ENCODE data around the gene PARP16.
A peak's percentile ranks its signal among the peaks of the same experiment; 100 is the strongest.
"Not testable (repeated sequence)": the region's sequence is repeated elsewhere in the genome, so short reads cannot be mapped to it uniquely, and the experiment has no call there.

PARP16 gene

DNA sequence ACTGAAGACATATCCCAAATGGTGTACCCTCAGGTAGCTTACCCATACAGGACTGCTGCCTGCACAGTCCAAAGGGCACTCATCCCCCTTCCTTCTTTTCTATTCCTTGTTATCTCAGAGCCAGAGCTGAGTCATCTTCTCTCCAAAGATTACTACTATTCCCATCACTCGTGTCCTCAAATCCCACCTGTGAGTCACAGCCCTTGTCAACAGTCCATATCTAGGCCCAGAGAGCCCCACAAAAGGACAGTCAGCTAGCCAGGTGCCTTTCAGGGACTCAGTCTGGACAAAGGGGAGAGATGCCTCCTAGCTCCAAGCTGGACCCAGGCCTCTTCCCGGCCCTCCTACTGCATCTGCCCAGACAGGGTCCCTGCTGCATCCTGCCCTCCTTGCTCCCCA is 11.0 kb downstream of the PARP16 start:
- ATAC-seq, result no peak
- no peak for DNase-seq

DNA sequence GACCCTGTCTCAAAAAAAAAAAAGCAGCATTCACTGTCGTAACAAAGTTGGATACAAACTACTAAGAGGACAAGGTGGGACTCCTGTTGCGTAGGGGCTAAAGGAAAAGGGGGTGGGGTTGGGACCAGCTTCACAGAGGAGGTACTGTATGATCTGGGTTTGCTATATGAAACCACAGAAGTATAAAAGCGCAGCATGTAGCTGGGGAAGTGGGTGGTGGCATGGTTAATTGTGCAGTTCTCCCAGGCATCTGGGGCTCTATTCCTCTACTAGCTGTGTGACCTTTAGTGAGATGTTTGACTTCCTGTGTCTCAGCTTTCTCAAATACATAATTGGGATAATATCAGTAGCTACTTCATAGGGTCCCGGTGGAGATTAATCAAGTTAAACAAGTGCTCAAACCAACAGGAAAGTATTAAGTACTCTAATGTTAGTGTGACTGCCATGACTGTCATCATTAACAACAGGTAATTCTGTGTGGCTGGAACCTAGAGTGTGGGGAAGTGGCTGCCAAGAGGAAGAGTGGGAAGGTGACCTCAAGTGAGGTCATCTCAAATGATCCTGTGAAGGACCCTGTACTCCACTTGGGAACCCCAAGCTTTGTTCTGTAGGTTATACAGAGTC is 11.5 kb downstream of the PARP16 start:
- DNase-seq (no peak), ATAC-seq (peak; percentile 68)

DNA sequence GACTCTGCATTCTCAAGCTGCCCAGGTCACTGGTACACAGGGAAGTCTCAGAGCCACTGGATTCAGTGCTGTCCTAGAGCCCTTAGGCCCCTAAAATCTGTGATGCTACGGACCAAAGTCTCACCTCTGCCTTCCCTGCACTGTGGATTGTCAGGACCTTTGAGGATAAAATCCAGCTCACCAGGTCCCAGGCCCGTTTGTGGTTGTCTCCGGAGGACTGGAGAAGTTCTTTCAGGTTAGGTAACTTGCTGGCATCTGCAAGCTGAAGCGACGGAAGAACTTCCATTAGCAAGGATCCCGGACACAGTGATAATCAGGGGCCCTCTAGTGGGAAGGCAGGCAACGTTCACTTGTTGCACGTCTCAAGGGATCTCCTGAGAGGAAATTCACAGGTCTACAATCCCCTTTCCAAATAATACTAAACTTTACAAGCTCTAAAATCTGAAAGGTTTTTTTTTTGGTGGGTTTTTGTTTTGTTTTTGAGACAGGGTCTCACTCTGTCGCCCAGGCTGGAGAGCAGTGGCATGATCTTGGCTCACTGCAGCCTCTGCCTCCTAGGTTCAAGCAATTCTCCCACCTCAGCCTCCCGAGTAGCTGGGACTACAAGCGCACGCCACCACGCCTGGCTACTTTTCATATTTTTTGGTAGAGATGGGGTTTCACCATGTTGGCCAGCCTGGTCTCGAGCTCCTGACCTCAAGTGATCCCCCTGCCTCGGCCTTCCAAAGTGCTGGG is 15.7 kb downstream of the PARP16 start:
- ATAC-seq (peak; percentile 60), DNase-seq (peak; percentile 22)

DNA sequence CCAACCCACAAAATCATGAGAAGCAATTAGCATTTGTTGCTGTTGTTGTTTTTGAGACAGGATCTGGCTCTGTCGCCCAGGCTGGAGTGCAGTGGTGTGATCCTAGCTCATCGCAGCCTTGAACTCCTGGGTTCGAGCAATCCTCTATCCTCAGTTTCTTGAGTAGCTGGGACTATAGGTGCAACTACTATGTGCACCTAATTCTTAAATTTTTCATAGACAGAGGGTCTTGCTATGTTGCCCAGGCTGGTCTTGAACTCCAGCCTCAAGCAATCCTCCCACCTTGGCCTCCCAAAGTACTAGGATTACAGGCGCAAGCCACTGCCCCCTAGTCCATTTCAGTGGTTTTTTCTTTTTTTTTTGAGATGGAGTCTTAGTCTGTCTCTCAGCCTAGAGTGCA is 18.3 kb downstream of the PARP16 start:
- DNase-seq (no peak), ATAC-seq (no peak)

DNA sequence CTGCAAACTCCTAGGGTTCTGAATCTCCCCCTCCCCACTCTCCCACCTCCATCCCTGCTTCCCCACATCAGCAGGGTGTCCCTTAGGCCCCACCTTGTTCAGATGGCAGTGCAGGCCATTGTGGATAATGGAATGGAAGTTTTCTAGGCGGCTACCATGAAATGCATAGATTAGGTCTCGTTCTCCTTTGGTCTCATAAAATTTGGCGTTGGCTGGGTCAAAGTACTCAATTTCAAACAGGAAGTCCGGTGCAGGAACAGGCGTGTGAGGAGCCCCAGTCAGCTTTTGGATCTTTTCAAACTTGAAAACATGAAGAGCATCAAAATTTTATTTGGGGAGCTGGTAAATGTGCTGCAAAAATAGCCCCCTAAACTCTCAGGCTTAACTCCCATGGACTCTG is 20.2 kb downstream of the PARP16 start:
- DNase-seq (no peak), ATAC-seq (no peak)

DNA sequence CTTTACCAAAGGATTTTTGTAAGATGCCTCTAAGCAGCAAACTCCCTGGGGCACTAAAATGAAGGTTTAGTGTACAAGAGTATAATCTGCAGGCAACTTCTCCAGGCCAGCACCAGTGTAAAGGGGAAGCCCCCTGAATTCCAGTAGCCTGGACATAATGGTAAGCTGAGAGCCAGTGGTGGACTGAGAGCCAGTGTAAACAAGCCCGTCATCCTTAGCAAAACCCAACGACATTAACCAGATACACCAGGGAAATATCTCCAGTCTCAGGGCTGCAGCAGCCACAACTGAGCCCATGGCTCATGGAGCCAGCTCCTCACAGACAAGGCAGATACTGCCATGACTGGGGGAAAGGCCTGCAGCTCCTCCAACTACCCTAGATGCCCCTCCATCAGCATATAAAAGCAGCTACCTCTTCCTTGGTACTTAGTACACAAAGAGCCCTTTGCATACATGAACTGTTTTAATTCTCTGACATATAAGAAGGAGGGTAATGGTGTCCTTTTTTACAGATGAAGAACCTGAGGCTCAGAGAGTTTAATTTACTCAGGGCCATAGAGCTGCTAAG is 21.7 kb downstream of the PARP16 start:
- ATAC-seq, result no peak
- DNase-seq, result no peak

DNA sequence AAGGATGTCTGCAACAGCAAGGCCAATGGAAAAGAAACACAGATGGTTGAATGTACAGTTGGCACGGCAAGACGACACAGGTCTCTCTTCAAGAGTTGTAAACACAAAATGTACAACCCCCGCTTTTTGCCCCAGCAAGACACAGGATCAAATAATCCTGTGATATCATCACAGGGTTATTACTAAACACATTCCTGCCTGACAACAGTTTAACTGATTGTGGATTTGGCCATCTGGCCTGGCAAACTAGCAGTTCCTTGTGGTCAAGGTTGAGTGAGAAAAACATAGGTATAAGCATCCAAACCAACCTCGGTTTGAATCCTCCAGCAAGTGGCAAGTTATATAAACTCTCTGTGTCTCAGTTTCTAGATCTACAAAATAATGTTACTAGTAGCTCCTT is 23.4 kb downstream of the PARP16 start:
- DNase-seq (no peak), ATAC-seq (no peak)

DNA sequence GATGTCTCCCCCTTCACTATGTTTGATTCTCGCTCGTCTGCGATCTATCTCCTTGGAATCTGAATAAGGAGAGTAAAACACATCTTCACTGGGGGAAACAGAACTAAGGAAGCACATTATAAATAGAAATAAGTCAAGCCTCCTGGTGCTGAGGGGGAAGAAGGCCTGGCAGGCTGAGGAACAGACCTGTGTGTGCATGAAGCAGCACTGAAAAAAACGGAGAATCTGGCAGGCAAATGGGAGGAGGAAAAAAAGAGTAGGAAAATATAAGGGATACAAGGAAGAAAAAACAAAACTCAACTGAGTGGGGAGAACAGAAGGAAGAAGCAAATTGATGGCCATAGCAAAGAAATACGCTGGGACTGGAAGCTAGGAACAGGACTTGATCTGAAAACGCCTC is 25.7 kb downstream of the PARP16 start:
- ATAC-seq, result no peak
- no peak for DNase-seq

DNA sequence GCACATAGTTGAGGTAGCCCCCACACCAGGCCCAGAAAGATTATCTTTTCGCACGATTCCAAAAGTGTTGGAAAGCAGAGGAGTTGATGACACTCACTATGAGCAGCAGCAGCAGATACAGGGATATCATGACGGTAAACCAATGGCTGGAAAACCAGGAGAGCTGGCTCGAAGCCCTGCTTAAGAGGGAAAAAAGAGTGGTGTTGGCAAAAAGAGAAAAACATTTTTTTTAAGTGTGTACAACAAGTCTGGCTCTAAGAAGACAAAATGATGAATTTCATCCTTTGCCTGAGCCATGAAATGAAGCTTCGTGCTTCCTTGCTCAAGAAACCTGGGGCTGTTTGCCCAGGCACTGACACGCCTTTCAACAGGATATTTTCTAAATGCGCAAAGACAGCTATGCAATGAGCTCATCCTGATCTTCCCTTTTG is 27.3 kb downstream of the PARP16 start:
- ATAC-seq, result no peak
- no peak for DNase-seq

DNA sequence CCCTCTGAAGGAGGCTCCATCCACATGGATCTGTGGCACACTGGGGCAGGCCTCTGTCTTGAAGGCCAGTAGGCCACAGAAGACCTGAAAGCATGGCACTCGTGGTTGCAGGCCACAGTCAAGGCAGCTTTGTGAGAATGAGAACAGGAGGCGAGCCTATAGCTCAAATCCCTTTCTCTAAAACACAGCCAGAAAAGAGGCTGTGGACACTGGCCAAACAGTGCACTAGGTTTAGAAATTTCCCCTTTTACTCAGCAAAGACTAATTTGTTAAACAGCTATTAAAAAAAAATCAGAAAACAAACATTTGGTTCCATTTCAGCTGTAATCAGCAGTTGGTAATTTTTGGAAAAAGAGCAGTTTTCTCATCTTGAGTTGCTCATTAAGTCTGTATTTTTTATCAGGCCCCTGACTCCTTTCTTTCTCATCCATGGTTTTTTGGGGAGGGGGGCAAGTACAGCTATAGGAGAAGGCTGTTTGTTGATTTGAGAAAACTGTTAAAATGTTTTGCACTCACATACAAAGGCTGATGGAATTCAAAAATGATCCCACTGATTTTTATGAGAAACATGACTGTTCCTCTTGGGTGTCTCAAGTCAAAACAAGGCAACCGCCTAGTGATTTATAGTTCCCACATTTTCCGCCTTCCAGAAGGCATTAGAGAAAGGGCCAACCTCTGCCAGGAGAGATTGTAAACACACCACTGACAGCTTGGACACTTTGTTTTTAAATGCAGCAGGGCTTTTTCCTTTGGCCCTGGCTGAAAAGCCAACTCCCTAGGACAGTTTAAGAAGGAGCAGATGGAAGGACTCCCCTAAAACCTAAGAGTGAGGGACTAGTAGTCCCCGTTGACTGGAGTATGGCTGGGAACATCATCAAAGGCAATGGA is 28.1 kb downstream of the PARP16 start:
- no peak for ATAC-seq
- DNase-seq, result no peak

DNA sequence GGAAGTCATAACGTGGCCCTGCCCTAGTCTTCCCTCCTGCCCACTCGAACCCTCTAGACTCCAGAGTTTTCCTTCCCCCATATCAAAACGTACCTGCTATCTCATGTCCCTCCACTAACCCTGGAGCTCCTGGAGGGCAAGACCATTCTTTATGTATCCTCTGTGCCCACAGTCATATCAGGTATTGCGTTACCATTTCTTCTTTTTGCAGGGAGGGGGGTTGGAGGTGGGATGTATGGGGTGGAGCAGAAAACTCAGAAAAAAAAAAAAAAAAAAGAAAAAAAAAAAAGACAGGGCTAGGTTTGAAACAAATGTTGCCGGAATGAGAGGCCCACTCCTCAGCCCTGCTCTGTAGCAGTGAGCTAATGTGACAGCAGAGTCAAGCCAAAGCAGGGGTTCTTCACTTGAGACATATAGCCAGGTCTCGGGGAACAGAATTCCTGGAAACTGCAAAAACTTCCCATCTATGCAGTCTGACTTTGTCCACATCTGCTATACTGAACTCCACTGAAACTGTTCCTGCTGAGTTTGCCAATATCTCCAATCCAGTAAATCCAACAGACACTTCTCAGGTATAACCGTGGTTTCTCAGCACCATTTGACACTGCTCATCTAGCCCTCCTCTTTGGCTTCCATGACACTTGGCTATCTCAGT is 31.1 kb downstream of the PARP16 start:
- ATAC-seq (no peak), DNase-seq (no peak)

DNA sequence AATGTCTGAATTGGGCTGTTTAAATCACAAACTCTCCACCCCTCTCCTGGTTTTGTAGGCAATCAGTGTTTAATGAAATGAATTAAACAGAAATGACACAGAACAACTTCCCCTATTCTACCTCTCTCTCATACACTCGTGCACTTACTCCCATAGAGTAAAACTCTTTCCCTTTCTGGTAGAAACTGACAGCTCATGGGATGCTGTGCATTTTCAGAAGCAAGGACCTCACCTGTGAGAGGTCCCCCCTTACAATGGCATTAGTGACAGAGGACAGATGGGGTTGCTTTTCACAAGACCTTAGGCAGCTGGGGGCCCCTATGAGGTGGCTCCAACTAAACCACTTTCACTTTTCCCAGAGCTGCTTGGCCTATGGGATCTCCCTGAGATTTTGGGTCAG is 31.9 kb downstream of the PARP16 start:
- DNase-seq (no peak), ATAC-seq (no peak)

DNA sequence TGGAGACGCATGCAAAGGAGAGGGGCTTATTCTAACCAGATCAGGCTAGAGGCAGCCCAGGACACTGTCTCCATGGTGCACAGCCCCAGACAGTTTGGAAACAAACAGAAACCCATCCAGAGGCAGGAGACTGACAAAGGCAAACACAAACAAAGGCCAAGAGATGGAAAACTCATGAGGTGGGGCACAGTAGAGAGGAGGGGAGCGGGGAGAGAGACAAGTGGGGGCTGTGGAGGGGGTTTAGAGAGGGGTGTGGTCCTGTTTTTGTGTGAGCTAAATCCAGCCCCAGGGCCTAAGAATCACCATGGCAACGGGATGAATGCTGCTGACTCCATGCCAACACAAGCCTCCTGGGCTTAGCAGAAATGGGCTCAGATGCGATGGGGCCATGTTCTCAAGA is 32.3 kb downstream of the PARP16 start:
- no peak for ATAC-seq
- DNase-seq, result no peak

DNA sequence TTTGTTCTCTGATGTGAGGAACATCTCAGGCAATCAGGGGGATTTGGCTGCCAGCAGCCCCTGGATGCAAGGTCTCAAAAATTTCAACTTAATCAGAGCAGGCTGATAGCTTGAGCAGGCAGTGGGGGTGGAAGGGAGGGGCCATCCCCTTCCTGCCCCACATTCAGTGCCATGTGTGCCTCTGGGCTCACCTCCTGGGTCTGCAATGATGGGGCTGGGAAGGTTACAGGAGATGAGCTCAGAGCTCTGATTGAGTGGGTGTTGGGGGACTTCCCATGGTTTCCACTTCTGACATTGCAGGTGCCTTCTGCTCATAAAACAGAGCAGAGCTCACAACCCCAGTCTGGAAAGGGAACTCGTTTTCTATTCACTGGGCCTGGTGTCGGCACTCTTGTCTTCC is 37.0 kb downstream of the PARP16 start:
- peak; percentile 99 for ATAC-seq
- peak; percentile 81 for DNase-seq

DNA sequence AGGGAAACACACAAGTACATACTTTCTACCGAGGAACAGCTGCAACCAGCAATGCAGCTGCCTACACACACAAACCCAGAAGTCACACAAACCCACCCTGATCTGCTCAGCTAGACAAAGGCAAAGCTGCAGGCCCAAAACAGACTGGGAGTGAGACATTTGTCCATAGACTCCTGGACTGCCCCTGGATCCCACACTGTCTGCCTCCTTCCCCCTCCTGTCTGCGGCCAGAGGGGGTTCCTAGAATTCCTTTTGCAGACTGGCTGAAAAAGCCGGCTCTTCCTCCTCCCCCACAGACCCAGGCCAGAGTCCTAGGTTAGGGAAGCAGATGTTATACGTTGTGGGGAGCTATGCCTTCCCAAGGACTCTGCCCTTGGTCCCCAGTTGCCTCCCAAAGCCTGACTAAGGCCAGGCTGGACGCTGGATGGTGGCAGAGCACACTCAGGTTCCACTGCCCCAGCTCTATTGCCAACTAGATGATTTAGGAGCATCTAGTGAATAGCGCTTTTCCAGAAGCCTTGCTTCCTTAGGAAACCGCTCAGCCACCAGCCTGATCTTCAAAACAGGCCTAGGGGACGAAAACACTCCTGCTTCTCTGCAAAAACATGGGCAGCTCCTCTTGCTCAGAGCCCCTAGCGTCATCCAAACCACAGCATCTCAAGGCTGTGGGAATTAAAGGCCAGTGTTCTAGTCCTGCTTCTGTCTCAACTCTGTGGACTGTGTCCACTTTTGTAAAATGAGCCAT is 38.0 kb downstream of the PARP16 start:
- no peak for DNase-seq
- no peak for ATAC-seq

DNA sequence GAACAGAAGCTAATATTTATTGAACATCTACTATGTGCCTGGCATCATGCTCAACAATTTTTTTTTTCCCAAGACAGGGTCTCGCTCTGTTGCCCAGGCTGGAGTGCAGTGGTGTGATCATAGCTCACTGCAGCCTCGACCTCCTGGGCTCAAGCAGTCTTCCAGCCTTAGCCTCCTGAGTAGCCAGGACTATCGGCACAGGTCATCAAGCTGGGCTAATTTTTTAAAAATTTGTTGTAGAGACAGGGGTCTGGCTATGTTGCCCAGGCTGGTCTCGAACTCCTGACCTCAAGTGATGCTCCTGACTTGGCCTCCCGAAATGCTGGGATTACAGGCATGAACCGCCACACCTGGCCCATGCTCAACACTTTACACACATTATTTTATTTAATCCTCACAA is 39.7 kb downstream of the PARP16 start:
- ATAC-seq (no peak), DNase-seq (no peak)

DNA sequence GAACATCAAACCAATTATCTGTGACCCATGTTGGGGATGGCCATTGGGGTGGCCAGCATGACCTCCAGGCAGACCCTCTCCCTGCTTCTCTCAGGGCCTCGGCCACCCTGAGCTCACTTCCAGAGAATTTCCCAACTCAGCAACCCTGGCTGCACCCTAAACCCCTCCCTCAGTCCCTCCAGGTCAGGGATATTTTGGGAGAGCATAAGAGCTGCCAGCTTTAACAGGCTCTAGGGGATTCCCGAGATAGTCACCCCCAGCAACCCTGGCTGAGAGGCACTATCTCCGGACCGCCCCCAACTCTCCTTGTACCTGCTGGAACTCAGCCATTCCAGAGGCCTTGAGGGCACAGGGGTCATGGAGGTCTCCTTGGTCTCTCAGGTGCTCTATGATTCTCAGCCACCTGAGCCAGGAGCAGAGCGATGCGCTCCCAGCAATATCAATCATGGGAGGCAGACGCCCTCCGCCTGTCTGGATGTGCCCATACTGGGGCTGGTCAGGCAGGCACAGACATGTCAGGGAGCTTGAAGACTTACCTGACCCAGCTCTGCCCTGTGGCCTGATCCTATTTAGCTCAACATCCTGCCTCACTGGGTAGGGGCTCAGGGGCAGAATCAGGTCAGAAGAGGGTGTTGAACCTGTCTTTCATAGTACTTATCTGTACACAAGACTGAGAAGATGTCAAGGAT is 40.5 kb downstream of the PARP16 start:
- DNase-seq (no peak), ATAC-seq (no peak)

DNA sequence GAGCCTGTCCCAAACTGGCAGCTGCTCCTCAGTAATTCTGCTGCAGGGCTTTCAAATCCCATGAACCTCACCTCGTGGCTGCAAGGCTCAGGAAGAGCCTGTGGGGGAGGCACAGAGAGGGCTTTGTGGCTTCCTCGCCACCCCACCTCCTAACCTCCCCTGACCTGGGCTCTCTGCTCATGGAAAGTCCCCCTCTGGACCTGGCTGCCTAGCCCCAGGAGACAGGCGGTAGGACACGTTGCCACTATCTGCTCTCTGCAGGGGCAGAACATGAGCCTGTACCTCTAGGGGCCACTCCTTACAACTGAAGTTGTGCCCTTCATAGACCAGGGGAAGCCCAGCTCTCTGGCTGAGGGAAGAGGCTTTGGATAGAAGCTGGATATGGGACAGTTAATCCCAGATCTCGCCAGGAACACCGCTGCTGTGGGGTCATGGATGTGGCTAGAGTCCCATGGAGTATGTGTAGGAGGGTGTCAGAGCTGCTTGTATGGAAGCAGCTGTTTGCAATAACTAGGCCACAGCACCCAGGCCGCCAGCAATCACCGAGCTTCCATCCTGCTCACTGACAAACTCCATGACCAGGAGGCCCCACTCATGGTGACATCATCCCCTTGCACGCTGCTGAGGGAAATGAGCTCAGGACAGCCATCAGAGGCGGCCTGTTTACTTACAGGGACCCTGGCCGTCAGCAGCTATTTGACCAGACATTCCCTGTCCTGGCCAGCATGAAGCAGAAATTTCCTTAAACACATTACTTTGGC is 41.4 kb downstream of the PARP16 start:
- ATAC-seq (no peak), DNase-seq (no peak)

DNA sequence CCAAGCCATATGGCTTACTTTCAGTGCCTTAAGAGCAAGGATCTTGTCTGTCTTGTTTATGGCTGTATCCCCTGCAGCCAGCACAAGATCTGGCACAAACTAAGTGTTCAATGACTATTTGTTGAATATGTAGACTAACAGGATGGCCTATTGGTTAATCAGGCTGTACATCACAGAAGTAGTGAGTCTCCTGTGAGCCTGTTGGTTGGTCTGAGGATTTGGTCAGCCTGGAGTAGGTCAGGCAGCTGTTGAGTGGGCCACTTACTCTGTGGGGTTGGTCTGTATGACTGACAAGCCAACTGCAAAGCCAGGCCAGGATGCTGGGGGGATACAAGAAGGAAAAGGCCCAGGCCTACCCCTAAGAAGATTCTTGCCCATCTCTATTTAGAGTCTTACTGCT is 42.0 kb downstream of the PARP16 start:
- DNase-seq (no peak), ATAC-seq (no peak)

DNA sequence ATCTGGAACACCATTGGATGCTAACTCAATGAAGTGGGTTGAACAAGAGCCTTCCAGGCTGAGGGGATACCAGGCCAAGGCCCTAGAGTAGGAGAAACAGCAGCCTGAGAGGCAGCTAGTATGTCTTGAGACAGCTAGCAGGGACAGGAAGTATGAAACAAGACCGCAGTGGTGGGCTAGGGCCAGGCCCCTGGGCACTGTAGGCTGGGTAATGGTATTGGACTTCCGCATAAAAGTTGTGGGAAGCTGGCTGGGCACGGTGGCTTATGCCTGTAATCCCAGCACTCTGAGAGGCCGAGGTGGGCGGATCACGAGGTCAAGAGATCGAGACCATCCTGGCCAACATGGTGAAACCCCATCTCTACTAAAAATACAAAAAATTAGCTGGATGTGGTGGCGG is 50.2 kb downstream of the PARP16 start:
- not testable (repeated sequence) for DNase-seq, ATAC-seq
